ENCODE data around the gene REEP1.
"Not testable (repeated sequence)": the region's sequence is repeated elsewhere in the genome, so short reads cannot be mapped to it uniquely, and the experiment has no call there.

The REEP1 gene

DNA sequence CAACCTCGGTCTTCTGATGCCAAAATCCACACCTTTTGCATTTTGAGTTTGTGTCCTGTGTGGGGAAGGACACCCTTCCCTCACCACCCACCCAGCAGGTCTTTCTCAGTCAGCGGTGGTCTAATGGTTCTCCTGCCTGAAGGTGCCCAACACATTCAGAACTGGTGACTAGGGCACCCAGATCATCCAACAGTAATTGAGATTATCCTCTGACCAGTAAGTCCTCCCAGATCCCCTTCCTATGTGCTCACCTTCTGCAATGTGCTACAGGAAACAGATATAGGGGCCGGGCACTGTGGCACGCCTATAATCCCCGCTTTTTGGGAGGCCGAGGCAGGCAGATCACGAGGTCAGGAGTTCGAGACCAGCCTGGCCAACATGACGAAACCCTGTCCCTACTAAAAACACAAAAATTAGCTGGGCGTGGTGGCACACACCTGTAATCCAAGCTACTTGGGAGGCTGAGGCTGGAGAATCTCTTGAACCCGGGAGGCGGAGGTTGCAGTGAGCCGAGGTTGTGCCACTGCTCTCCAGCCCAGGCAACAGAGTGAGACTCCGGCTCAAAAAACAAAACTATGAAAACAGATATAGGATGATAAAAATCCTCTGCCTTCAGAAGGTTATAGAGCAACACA, 56.2 kb downstream of the REEP1 start:
- no peak for DNase-seq

DNA sequence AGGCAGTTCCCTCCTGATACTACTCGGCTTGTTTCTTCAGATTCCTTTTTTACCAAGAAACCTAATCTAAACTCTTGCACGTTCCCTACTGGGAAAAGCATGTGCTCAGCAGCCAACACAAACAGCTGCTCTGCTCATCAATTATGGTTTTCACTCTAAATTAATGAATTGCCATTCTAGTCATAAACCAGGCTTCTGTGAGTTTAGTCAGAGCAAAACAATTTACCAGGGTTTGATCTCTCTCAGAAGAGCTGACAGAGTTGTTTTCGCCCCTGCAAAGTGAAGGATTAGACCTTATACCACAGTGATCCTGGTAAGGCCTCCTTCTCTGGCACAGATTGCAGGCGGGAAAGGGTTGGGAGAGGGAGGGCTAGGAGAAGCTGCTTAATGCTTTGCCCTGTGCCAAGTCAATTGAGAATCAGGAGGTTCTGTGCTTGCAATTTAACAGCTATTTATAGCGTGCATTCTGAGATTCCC, 57.2 kb downstream of the REEP1 start:
- no peak for DNase-seq

DNA sequence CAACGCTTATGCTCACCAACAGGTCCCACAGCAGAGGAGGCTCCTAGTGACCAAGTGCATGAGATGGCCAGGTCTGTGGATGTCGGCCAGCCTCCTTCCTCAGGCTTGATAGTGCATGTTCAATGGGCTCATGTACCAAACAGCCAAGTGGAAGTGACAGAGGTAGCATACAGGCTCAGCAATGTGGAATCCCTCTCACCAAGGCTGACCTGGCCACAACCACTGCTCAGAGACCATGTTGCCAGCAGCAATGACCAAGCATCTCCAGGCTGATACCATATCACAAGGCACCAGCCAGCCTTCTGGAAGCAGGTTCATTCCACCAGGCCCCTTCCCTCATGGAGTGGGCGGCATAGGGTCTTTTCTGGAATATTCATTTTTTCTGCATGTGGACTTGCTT, 61.5 kb downstream of the REEP1 start:
- DNase-seq: no peak

DNA sequence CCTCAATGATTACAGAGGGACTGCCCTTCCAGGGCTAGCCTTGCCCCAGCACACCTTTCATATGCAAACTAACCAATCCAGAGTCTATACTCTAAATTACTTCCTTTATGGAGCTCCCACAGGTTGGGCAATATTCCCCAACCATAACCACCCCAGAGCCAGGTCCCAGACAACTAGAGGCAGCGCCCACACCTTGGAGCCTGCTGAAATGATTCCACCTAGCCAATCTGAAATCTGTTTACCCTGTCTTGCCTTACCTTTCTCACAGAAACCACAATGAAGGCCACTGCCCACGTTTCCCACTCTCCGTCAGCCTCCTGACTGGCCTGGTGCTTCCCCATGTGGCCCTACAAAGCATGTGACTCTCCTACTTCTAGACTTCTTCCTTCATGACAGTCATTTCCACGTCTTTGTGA, 62.0 kb downstream of the REEP1 start:
- DNase-seq: no peak

DNA sequence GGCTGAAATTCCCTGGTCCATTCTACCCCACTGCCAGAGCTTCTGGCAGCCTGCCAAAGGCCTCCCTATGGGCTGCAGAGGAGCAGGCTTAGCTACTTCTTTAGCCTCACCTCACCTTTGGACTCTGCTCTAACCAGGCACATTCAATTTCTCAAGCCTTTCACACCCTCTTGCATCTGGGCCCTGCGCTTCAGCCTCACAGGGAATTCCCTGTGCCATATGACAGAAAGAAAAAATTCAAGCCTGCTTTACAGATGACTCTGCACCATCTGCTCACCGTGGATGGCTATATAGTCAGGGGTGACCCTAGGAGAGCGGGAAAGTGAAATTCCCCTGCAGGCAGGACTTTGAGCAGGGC, 62.5 kb downstream of the REEP1 start:
- no peak for DNase-seq

DNA sequence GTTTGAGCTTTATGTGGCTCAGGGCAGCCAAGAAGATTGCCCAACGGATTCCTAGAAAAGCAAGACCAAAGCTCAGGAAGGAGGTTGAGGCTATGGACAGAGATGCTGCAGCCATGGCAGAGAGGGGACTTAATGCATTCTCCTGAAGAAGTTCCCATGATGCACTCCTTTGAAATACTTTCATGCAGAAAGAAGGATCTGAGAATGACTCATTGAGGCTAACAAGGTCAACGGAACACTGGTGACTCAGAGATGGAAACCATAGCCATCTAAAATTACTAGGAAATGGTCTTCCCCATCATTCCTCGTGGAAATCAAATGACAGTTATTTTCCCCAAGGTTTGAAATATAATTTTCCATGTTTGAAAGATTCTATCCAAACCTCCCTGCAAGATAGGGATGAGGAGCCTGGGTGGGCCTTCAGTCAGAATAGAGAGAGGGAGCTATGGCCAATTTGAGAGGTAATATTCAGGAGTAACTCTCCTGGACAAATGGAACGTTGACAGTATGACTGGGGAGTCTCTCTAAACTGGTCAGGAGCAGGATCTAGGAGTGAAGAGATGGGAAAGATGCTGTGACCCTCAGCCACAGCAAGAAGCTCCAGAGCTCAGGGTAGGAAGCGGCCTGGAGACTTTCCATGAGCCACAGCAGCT, 63.0 kb downstream of the REEP1 start:
- DNase-seq: no peak

DNA sequence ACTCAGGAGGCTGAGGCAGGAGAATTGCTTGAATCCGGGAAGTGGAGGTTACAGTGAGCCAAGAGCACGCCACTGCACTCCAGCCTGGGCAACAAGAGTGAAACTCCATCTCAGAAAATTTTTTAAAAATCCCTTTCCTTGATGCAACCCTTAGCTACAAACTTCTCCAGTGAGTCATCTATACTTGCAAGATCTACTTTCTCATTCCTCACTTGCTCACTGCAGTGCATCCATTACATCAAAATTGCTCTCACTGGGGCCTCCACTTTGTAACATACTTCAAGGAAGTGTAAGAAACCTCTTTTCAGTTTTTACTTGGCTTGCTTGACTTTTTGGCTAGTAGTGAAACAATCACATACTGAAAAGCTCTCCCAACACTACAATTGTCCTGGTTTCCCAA, 65.3 kb downstream of the REEP1 start:
- no peak for DNase-seq

DNA sequence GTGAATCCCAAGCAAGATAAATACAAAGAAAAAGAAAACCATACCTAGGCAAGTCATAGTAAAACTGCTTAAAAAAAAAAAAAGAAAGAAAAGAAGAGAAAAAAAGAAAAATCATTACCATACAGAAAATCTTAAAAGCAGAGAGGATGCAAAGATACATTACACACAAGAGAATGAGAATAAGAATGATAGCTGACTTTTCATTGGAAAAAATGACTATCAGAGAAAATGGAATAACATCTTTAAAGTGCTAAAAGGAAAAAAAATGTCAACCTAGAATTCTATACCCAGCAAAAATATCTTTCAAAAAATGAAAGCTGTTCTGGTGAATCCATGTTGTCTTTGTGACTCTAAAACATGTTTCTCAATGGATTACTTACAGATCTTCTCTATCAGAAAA, 66.2 kb downstream of the REEP1 start:
- DNase-seq: no peak

DNA sequence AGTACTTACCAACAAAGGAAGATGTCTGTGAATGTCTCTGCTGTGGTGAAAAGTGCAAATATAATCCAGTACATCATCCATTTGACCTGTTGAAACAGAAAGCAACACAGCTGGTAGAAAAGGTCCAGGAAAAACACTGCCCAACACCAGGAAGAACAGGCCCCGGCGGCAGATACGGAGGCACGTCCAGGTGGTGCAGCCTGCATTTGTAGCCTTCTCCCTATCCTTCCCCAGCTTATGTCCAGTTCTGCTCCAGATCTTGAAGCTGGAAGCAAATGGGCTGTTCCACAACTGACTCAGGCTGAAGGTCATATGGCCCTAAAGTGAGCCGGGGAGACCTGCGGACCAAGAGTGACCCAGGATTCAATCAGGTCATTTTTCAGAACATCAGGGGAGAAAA, 73.5 kb downstream of the REEP1 start:
- no peak for DNase-seq

DNA sequence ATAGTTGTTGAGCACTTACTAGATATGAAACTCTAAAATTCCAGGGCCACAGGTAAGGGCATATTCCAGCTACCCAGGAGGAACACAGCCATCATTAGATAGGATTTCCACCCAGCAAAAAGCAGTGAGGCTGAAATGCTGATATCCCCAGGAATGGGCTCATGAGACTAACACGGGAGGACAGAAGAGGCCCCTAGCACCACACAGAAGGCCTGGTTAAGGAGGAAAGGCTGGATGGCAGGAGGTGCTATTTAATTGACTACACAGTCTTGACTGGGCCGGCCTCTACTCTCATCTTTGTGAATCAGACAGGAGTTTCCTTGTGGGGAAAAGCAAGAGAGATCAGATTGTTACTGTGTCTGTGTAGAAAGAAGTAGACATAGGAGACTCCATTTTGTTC, 76.4 kb downstream of the REEP1 start:
- no peak for DNase-seq

DNA sequence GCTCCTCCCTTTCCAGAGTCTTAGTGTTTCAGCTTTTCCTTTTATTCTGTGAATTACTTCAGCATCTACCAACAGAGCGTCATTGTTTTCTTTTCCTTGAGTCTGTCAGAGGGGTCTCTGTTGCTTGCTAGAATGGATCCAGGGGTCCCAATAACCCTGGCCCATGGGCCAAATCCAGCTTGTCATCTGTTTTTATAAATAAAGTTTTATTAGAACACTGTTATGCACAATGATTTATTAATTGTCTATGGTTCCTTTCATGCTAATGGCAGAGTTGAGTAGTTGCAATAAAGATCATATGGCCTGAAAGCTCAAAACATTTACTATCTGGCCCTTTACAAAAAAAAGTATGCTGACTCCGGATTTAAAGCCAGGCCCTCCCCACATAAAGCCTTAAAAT, 79.3 kb downstream of the REEP1 start:
- DNase-seq: no peak

DNA sequence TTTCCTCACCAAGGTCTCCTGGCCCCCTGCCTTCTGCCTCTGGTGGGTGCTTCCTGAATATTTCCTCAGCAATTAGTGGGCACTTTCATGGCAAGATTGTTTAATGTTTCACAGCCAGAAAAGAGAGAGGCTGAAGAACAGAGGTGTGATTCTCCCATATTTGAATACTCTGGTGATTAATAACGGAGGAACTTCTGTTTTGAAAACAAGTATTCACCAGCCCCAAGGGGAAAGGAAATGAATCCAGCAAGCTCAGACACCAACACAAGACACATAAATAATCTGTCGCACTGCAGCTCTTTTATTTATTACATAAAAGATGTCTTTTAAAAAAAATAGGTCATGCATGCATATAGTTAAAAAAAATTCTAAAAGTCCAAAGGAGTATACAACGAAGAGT, 80.4 kb downstream of the REEP1 start:
- no peak for DNase-seq

DNA sequence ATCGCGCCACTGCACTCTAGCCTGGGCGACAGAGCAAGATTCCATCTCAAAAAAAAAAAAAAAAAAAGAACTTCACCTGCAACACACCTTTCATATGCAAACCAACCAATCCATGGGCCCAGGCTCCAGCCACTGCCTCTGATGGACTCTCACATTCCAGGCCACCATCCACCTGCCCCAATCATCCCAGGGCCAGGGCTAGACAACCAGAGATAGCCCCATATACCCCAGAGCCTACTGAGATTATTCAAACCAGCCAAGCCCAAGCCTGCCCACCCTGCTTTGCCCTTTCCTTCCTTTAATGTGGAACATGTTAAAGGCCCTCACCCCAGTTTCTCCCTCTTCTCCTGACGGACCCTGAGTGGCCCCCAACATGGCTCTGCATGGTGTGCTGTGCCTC, 81.1 kb downstream of the REEP1 start:
- no peak for DNase-seq

DNA sequence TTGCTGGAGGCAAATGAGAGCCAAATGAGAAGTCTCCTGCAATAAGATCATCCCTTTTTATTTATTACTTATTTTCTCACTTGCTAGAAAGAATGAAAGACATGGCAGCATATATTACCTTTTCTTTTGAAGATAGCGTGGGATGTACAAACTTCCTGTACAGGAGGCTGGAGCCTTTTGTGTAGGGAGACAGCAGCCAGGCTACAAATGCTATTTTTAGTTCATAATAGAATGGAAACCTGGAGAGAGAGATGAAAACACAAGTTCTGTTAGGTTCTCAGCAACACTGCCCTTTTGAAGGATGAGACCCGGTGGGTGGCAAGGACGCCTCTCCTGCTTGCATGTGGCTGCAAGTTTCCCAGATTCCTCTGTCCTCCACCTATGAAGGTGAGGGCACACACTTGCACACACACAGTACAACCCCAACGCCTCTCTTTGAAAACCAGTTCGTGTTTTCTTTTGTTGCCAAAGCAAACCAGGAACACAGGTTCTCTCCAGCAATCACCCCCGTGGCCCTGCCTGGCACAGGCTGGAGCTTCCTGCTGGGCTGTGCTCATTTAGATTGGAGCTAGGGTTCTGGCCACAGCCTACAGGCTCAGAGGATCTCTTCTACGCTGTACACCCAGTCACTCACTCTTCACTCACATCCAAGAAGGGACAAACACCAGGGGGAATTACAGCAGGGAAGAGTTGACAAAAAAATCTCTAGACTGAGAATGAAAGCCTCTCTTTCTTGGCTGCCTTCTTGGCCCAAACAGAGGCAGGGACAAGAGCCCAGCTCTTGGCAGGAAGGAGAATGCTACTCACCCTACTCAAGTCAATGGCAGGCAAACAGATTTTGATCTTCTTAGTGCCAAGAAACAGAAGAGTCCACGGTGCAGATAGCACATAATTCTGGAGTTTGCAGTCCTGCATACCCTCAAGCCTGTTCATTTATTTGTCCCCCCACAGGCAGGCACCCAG, 82.6 kb downstream of the REEP1 start:
- no peak for DNase-seq

DNA sequence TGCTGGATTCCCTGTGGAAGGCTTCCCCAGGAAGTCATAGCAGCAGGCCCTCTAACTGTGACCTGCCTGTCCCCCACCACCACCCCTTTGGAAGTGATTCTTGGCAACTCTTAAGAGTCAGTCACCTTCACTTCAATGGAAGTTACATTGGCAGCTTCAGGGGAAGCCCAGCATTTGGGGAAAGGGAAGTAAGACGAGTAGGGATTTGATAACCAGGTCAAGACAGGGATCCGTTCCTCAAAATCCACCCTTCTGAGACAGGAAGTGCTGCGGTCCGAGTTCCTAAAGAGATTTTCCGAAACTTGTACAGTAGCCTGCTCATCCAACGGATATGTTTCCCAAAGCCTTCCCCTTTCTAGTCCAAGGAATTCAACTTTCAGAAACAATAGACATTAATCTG, 84.0 kb downstream of the REEP1 start:
- DNase-seq: no peak

DNA sequence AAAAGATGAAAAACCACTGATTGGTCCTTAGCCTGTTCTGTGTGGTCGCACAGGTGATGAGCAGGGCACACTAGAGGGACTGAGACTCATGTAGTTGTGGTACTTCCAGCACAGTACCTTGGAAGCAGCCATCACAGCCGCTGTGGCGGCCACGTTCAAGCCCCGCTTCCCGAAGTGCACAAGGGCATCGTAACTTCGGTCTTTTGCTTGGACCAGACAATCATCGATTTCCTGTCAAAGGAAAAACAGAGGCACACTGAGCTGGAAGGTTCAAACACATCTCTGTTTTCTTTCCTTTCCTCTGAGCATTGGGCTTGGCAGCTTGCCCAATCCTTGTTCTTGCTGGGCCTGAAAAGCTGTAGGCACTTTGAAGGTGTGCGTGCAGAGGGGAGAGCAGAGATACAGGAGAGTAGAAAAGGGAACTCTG, 85.6 kb downstream of the REEP1 start:
- no peak for DNase-seq

DNA sequence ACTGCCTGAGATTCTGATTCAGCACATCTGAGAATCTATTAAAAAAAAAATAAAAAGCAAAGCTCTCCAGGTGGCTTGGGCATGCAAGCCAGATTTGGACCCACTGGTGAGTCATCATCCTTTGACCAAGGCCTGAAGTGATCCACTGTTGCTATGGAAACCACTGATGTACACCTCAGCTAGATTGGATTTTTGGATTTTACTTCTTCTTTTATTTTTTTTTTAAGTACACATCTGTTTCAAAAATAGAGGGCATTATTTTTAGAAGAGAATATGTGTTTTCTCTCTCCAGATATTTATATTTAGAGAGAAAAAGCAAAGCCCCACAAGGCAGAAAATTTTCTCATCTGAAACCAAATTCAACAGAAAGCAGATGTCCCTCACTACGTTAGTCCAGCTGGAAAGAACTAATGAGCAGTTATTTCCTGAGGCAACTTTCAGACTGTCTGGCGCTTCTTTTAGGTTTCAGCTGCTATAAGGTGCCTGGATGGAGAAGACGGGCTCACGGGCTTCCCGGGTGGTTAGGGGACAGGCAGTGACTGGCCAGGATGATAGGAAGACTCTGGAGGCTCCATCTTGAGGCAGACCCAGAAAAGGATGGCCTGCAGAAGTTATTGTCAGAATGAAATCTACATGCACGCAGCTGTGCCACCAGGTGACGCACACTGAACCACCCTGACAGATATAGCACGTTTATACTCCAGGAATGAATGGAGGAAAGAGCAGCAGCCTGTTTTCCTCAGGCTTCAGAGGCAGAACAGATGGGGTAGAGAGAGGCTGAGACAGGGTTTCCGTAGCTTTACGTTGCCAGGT, 87.6 kb downstream of the REEP1 start:
- DNase-seq: no peak

DNA sequence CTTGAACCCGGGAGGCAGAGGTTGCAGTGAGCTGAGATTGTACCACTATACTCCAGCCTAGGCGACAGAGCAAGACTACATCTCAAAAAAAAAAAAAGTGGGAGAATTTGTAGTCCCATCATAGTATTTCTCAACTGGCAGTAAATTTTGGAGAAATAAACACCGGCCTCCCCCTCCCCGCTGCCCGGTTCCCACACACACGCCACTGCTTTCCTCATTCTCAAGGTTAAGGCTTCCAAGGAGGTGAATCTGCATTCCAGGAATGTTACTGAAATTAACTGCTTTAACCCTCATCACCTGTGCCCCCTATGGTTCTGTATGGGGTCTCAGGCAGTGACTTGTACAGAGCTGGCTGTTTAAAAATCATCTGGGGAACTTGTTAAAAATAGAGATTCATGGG, 88.2 kb downstream of the REEP1 start:
- no peak for DNase-seq

DNA sequence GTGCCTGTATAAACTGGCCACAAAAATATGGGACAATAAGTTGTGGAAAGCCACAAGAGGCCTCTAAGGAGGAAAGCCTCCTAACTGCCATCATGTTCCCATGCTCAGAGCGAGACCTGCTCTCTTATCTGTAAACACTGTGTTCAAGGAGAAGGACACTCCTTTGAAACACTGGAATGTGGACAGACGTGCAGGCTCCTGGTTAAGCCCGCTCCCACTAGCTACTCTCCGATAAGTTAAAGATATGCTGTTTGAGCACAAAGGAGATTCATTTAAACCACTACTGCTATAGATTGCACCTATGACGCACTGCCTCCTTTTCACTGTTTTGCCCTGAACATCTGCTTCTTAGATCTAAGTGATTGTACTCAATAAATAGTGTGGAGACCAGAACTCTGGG, 92.2 kb downstream of the REEP1 start:
- DNase-seq: not testable (repeated sequence)

DNA sequence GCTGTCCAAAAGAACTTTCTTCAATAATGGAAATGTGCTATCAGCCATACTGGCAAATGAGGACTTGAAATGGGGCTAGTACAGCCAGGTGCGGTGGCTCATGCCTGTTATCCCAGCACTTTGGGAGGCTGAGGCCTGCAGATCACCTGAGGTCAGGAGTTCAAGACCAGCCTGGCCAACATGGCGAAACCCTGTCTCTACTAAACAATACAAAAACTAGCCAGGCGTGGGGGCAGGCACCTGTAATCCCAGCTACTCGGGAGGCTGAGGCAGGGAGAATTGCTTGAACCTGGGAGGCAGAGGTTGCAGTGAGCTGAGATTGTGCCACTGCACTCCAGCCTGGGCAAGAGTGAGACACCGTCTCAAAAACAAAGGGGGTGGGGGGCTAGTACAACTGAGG, 92.6 kb downstream of the REEP1 start:
- not testable (repeated sequence) for DNase-seq

DNA sequence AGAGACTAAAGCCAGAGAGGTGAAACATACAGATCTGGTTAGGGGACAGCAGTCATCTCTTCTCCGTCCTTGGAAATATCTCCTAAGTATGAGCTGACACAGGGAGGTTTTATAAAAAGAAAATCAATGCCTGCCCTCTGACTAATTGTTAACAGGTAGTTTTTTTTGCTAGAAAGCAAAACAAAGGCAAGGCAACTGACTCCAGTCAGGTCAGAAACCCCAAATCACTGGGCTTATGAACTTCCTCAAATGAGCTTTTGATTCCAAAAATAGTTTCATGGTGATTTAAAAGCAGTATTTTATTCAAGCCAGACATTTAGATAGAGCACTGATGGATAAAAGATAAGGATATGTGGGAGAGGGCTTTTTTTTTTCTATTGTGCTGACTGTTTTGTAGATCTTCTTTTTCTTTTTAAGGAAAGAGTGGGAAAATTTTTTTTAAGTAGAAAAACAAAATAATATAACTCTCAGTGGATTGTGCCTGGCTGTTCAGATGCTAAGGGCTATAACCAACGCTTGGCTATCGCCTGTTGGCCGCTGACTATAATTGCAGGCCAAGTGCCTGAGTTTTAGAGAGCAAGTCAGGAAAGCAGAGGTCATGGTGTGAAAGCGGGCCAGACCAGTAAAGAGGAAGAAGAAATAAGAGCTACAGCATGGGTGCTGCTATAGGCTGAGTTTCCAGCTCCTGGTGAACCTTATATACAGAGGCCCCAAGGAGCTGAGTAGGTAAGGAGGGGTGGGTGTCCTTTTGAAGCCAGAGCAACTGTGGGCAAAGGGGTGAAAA, 93.3 kb downstream of the REEP1 start:
- DNase-seq: no peak

DNA sequence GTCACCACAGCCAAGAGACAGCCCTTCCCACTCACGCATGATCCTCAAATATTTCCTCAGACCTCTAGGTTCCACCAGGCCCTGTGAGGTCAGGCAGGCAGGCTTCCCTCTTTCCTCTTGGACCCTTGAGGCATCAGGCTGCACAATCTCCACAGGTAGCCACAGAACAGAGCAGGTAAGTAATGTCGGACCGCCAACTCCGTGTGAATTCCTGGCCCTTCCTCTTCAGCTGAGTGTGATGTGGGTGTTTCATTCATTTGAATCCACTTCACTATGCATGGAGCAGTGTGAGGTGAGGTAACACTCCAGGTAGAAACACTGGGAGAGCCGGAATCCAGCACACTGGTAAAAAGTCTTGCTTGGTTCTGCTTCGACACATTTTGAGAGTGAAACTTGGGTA, 94.2 kb downstream of the REEP1 start:
- DNase-seq: no peak
